K562 (cell line): ENCODE results near the gene PAGE1. TPM values are rescaled to one million over a fixed set of nuclear protein-coding genes. Genes with fewer than 3 reads are reported as not detected.

Experiments used
- ATF1 ChIP-seq, 2 experiments: fragments of 450-650 bp in 1 of 2; IDR thresholded peaks; 2 replicates each; pipeline ENCODE4 v1.6.1; 2016; ENCODE audit warnings: missing compliant biosample characterization in 1 of 2, missing genetic modification characterization in 1 of 2
- EZH2 ChIP-seq: IDR thresholded peaks from 2 replicates; pipeline ENCODE4 v1.6.1; 2012; ENCODE audit warnings: low read depth, mild to moderate bottlenecking, inconsistent platforms, low read length, borderline replicate concordance
- PPARD ChIP-seq: fragments of 250-450 bp; sonication (Bioruptor Pico); IDR thresholded peaks from 2 replicates; pipeline ENCODE4 v1.8.0; 2022; ENCODE audit warnings: inconsistent platforms, mild to moderate bottlenecking, moderate library complexity
- SNRNP70 ChIP-seq: fragments of 200-400 bp; formaldehyde crosslinking; optimal IDR thresholded peaks from 2 replicates; pipeline ENCODE3; 2017; ENCODE audit warnings: low read depth, low read length
- ZNF280A ChIP-seq: fragments of 450-650 bp; IDR thresholded peaks from 2 replicates; pipeline ENCODE4 v1.6.1; 2018; ENCODE audit warnings: mild to moderate bottlenecking, low read depth; ENCODE audit not compliant: partially characterized antibody
- ZNF507 ChIP-seq: conservative IDR thresholded peaks from 2 replicates; pipeline ENCODE4 v1.6.1; 2017; ENCODE audit warnings: missing genetic modification characterization, missing compliant biosample characterization
- ZNF696 ChIP-seq: fragments of 250-450 bp; sonication (Bioruptor Pico); conservative IDR thresholded peaks from 2 replicates; pipeline ENCODE4 v1.4.0; 2020; ENCODE audit warnings: mild to moderate bottlenecking, moderate library complexity
- polyA plus RNA-seq, 8 experiments: library from polyadenylated mRNA; depleted of rRNA in 4 of 8; stranded (reverse) in 5 of 8; unstranded in 3 of 8; fragments of >200 nt; fragmentation: Nextera tagmentation in 2 of 8; fragmentation: Illumina TruSeq in 1 of 8; extraction: Ambion mirVana in 2 of 8; extraction: Trizol in 1 of 8; gene quantifications; 2 replicates each; pipeline versions ENCODE4 v1.2.1 to v1.2.3, GENCODE V29; 2011 to 2014; ENCODE audit warnings: inconsistent platforms in 1 of 8, missing spikeins in 1 of 8
- total RNA-seq, 7 experiments: library from RNA; depleted of rRNA in 6 of 7; stranded (reverse); fragments of >200 nt in 6 of 7; fragmentation: Illumina TruSeq in 2 of 7; extraction: Trizol in 2 of 7; gene quantifications; 2 replicates each; pipeline versions ENCODE4 v1.2.1 to v1.2.3, GENCODE V29; 2011 to 2021; ENCODE audit warnings: low replicate concordance in 1 of 7
- TF ChIP-seq, protein P1 (sequence below): fragments of 250-450 bp; sonication (Bioruptor Pico); IDR thresholded peaks from 2 replicates; pipeline ENCODE4 v1.4.0; 2020; ENCODE audit warnings: mild to moderate bottlenecking, moderate library complexity, borderline replicate concordance

The PAGE1 gene
- total and polyA plus RNA-seq, 9 of the 15 experiments (the other 6 are each of a cell fraction or from before 2014, with no cell fraction given), result 43.5 to 520 (median 123) TPM

GRCh38 chrX:49701323-49701722, 5.5 kb upstream of the PAGE1 start (continued):
- no peak for TF ChIP-seq SNRNP70
- TF ChIP-seq PPARD (CRISPR knock-in tag), result no peak
- TF ChIP-seq ZNF280A, result no peak
- no peak for TF ChIP-seq ZNF696 (CRISPR knock-in tag)
- TF ChIP-seq EZH2, result no peak
- TF ChIP-seq, protein P1, sequence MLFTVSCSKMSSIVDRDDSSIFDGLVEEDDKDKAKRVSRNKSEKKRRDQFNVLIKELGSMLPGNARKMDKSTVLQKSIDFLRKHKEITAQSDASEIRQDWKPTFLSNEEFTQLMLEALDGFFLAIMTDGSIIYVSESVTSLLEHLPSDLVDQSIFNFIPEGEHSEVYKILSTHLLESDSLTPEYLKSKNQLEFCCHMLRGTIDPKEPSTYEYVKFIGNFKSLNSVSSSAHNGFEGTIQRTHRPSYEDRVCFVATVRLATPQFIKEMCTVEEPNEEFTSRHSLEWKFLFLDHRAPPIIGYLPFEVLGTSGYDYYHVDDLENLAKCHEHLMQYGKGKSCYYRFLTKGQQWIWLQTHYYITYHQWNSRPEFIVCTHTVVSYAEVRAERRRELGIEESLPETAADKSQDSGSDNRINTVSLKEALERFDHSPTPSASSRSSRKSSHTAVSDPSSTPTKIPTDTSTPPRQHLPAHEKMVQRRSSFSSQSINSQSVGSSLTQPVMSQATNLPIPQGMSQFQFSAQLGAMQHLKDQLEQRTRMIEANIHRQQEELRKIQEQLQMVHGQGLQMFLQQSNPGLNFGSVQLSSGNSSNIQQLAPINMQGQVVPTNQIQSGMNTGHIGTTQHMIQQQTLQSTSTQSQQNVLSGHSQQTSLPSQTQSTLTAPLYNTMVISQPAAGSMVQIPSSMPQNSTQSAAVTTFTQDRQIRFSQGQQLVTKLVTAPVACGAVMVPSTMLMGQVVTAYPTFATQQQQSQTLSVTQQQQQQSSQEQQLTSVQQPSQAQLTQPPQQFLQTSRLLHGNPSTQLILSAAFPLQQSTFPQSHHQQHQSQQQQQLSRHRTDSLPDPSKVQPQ (CRISPR knock-in tag), result no peak
- TF ChIP-seq ZNF507 (tag), result no peak
- TF ChIP-seq ATF1 (CRISPR knock-in tag; IDR thresholded peaks at IDR 0.05), result no peak
- peak; percentile 74 for TF ChIP-seq ATF1 (tag; IDR thresholded peaks at IDR 0.05)
